ENCODE data around the gene IFNA13. TPM values are rescaled to one million over a fixed set of nuclear protein-coding genes. Genes with fewer than 3 reads are reported as not detected.
"Not testable (repeated sequence)": the region's sequence is repeated elsewhere in the genome, so short reads cannot be mapped to it uniquely, and the experiment has no call there.

Gene IFNA13
- total RNA-seq, result not detected in 2 replicates

DNA sequence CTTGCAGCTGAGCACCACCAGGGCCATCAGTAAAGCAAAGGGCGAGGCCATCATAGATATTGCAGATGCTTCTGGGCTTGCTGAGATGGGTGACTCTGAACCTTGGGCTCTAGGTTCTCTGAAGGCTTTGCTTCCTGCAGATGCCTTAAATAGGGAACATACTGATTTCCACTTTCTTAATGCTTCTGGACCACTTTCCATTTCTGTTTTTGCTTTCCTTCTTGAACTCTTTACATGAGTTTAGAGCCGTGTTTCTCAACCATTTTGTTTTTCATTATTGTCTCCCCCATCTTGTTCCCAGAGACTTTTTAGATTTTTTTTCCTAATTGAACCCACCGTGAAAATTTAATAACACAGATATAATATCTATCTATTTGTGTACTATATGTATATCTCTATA lies at the start of gene IFNA13:
Gene IFNA13, minus strand, starts transcription at position 101 of the 400 bp plus-strand sequence. Its CDS starts 47 bp downstream, at position 54.
- intact Hi-C loops (cut with micrococcal nuclease), result no loop called here

DNA sequence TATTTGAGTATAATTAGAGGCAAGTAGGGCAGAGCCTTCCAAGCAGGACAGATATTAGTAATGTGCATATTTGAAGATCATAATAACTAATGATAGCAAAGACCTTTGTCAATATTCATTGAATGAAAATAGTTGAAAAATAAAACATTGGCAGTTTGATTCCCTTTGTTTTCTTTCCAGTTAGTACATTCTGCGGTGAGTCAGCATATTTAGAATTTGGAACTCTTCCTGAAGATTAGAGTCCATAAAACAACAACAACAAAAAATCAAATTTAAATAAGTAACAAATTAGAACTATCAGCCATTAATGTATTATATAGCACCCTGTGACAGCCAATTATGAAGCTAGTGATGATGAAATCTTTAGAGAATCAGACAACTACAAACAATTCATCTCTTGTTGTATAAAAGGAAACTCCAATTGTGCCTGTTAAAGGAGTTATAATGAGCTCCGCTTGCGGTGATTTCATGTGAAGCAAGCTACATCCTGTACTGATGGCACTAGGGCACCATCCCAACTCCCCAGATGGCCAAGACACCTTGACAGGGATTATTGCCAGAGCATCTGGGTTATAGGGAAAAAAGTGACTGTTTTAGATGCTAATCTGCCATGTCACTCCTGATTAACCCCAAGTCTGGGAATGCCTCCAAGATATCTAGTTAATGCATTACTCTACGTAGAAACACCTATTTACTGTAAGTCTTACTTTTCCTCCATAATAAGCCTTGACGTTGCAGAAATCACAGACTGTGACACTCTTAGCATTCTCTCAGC lies 47.8 kb upstream of the IFNA13 start:
- intact Hi-C loops (cut with micrococcal nuclease), result no loop called here

DNA sequence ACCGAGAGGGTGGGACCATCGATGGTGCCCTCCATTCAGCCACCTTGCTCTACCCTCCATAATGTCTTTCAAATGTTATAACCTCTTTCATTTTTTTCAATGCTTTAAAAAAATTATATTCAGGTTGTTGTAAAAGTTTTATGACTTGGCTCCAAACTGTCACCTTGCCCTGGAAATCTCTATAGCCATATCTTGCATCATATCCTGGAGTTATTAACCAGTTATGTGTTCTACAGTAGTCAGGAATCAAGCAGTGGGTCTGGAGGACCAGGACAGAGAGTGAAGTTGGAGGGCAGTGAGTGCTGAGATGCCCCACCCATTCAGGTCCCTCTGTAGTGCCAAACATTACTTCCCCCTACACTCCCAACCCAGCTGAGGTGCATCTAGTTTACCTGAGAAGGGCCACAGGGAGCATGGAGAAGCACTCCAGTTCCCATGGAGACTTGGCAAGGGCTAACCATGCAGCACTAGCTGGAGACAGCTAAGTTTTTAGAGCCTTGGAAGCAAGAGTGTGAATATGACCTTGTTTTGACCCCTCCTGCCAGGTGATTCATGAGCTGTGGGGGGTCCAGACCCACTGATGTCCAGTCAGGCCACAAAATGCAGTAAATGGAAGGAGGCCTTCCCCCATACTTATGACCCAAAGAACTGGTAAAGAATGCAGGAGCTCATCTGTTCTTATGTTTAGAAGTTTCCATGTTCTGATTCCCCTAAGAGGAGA lies 46.5 kb upstream of the IFNA13 start:
- intact Hi-C loops (cut with micrococcal nuclease), result no loop called here

DNA sequence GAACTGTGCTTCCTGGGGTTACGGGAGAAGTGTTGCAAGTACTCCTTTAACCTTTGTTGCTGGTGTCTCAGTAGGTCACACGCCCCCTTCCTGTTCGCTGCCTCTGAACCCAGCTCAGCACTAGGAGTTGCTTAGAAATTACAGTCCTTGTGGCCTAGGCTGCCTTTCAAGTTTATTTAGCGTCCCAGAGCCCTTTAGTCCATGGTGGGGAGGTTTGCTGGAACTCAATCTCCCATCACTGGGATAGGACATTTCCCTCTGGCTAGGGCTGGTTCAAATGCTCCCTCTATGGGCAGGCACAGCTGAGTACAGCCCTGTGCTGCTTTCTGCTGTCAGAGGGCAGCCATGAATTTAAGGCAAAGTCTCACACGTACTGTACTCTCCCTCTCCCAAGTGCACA lies 45.8 kb upstream of the IFNA13 start:
- intact Hi-C loops (cut with micrococcal nuclease), result no loop called here

DNA sequence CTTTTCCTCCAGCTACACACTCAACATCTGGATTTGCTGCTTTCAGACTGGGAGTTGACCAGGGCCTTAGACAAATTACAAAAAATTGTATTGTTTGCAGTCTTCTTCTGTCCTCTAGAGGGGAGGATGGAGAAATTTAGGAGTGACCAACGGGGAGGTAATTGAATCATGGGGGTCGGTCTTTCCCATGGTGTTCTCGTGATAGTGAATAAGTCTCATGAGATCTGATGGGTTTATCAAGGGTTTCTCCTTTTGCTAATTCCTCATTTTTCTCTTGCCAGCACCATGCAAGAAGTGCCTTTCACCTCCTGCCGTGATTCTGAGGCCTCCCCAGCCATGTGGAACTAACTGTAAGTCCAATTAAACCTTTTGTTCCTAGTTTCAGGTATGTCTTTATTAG lies 45.3 kb upstream of the IFNA13 start:
- intact Hi-C loops (cut with micrococcal nuclease), result no loop called here

DNA sequence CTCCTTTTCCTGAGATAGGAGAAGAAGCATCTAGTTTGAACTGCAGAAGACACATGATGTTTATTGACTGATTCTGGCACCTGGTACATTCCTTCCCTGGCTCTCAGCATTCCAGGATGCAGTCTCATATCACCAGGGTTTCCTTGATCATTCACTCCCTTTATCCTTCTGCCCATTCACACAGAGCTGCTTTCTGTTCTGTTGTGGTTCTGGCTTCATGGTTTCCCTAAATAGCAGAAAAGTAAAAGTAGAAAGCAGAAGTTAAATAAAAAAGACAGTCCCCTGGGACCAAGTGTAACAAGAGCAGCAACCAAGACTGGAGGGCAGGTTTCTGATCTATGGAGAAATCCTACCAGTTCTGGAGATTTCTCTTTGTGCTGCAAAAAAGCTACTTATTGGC lies 44.2 kb upstream of the IFNA13 start:
- intact Hi-C loops (cut with micrococcal nuclease), result no loop called here

DNA sequence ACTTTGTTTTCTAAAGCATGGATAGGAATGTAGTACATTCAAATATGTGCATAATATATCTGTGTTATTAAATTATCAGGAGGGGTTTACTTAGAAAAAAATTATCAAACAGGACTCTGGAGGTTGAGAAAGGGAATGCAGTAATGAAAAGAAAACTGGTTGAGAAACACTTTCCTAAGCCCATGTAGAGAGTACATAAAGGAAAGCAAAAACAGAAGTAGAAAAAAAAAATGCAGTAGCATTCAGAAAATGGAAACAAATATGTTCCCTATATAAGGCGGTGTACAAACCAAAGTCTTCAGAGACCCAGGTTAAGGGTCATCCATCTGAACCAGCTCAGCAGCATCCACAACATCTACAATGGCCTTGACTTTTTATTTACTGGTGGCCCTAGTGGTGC lies 41.0 kb upstream of the IFNA13 start, which contains the start of gene IFNA8:
Gene IFNA8, plus strand, starts transcription at position 301 of the 400 bp plus-strand sequence. Its CDS starts 60 bp downstream, at position 361.
- intact Hi-C loops (cut with micrococcal nuclease), result no loop called here

DNA sequence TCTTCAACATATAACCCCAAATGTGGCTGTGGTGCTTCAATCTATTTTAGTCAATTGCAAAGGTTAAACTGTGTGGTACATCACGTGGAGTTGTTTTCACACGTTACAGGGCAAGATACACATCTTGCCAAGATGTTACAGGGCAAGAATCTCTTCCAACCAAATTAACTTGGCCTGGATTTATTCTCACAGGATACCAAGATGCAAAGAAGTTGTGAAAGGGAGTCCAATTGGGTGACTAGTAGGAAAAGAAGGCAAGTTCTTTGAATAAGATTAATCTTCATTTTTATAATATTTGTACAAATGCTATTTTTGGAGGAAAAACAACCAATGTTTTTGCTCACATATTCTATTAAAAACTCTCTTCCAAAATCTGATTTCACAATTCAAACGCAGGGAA lies 36.3 kb upstream of the IFNA13 start:
- intact Hi-C loops (cut with micrococcal nuclease), result no loop called here

DNA sequence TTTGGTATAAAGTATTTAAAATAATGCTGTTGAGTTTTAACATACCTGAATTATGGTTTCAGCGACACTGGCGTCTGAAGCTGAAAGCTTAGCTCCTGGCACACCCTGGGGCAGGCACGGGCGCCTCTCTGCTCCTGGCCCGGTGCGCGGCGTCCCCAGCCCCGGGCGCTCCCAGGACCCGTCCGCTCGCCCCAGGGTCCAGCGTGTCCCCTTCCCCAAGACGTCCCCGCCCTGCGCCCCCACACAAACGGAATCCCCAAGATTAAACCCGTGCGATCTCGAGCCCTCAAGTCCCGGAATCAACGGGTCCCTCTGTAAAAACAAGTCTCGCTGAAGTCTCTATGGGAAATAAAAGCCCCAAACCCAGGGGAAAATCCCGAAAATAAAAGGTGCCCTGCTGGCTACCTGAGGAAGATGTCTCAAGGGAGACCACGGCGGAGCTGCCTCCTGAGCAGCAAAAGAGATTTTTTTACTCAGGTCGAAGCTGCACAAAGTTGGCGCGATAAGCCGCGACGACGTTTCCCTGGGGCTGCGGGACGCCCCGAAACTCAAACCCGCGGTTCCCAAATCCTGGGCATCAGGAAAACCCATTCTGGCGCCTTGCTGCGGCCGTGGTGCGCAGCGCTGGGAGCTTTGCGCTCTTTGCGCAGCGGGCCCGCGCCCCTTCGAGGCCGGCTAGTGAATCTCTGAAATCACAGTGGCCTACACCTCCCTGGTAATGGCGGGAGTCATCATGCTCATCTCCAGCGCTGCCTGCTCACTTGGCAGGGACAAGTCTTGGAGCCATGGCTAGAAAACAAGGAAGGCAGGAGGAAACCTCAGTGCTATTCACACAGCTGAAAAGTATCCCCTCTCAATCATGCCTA lies 34.8 kb upstream of the IFNA13 start:
- intact Hi-C loops (cut with micrococcal nuclease), result no loop called here

DNA sequence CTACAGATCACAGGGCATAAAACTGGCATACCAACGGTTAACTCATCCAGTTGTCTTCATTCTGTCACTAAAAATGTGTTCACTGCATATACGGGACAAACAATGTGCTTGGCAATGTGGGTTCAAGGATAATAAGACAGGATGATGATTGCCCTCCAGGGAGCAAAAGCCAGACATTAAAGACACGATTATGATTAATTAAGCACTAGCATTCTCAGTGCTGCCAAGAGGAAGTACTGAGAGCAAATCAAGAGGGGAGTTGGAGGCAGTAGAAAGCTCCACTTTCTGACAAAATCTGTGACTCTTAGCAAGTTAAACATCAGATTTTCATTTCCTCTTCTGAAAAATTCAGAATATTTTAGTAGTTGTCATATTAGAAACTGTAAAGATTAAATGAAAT lies 32.1 kb upstream of the IFNA13 start:
- intact Hi-C loops (cut with micrococcal nuclease), result loop anchor here (2.0 to 5.0 kb wide), 4 partner anchors 42 to 203 kb away; partner anchors contain the start of gene IFNA1

DNA sequence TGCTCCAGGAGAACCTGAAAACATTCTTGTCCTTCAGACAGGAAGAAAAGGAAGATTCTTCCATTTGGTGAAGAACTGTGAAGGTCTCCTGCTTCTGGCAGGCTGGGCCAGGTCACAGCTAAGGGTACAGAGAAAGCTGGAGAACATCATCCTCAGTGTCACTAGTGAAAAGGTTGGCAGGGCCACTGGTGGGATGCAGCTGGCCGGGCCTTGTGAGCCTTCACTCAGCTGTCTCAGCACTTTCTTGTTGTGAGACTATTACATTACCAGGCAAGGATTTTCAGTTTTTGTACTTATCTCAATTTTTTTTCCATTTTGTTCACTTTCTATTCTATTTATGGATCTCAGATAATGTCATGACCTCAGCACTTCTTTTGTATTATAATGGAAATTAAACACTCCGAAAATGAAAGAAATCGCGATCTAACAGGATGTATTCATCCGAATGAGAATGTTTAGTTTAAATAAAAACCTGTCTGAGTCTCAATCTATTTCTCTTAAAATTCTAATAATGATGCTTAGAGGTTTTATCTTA lies 31.2 kb upstream of the IFNA13 start:
- intact Hi-C loops (cut with micrococcal nuclease), result loop anchor here (2.0 to 5.0 kb wide), 4 partner anchors 43 to 202 kb away; partner anchors contain the start of gene IFNA1

DNA sequence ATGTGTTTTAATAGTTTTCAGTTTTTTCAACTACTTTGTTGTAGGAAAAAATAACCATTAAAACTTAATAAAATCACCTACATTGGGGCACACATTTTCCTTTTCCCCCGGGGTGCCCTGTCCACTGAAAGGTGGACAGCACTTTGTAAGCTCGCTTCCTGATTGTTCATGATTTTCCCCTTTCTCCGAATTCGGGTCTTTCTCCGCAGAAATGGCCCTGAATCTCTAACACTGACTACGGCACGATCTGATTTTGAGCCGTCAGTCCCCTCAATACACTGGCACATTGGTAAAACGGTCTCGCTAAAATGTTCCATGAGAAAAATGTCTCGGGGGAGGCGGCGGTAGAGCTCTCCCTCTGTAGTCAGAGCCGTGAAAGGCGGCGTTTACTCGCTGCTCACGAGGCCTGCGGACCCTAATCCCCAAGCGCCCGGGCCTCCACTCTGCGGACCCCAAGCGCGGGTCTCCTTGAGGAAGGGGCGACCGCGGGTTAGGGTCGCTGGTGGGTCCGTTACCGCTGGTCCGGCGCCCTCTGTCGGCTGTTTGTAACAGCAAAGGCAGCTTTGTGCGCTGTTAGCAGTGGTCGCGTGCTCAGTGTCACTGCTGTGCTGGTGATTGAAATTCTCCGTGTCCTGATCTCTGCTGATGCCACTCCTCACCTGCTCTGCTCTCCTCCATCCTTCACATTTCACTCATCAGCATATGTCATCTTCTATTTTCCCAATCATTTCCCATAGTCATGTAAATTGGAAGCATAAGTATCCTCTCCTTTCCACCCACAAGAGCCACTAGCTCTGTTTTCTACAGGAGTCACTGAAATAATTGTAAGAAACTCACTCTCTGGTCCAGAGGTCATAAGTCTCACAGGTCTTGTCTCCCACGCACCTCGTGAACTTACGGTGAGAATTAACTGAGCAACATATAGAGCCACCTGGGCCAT lies 28.2 kb upstream of the IFNA13 start:
- intact Hi-C loops (cut with micrococcal nuclease), result loop anchor here (1.0 to 5.0 kb wide), 8 partner anchors 14 to 241 kb away; partner anchors contain the start of gene IFNA1

DNA sequence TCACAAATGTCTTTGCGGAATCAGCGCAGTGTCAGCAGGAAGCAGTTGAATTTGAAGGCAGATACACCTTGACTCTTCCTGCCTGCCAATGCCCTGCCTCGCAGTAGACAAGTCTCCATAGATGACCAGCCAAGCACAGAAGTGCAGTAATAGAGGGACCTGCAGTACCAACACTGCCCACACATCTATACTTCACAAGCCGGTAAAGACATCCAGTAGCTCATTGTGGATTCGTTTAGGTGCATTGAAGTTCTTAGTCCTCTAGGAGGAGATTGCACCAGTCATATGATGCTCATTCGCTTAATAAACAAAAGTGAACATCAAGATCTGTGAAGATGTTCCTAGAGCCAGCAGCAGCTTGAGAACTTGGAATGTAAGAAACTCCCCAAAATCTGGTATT lies 24.4 kb upstream of the IFNA13 start:
- intact Hi-C loops (cut with micrococcal nuclease), result no loop called here

DNA sequence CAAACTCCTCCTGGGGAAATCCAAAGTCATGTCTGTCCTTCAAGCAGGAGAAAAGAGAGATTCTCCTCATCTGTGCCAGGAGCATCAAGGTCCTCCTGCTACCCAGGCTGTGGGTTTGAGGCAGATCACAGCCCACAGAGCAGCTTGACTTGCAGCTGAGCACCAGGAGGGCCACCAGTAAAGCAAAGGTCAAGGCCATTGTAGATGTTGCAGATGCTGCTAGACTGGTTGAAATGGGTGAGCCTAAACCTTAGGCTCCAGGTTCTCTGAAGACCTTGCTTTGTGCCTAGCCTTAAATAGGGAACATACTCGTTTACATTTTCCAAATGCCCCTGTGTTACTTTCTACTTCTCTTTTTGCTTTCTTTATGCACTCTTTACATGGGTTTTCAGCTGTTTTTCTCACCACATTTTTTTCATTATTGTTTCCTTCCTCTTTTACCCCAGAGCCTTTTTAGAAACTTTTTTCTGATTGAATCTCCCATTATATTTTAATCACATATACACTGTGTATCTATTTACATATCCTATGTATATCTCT lies 17.3 kb upstream of the IFNA13 start, which contains the start of gene IFNA2:
Gene IFNA2, minus strand, starts transcription at position 268 of the 540 bp plus-strand sequence. Its CDS starts 69 bp downstream, at position 199.
- intact Hi-C loops (cut with micrococcal nuclease), result no loop called here

DNA sequence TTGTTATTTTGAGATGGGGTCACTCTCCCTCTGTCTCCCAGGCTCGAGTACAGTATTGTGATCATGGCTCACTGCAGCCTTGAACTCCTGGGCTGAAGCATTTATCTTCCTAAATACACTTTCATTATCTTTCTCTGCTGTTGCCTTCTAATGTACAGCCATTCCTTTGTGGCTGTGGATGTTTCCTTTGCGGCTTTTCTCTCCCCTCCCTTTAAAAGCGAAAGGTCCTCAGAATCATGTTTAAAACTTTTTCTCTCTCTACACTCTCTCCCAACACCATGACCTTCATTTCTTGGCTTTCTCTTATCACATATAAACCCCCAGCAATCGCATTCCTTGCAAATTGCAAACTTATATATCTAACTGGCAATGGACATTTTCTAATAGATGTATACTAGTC lies 15.8 kb upstream of the IFNA13 start:
- intact Hi-C loops (cut with micrococcal nuclease), result loop anchor here (5.0 kb wide), 1 partner anchor 419 kb away; the partner anchor contains the start of gene MTAP

DNA sequence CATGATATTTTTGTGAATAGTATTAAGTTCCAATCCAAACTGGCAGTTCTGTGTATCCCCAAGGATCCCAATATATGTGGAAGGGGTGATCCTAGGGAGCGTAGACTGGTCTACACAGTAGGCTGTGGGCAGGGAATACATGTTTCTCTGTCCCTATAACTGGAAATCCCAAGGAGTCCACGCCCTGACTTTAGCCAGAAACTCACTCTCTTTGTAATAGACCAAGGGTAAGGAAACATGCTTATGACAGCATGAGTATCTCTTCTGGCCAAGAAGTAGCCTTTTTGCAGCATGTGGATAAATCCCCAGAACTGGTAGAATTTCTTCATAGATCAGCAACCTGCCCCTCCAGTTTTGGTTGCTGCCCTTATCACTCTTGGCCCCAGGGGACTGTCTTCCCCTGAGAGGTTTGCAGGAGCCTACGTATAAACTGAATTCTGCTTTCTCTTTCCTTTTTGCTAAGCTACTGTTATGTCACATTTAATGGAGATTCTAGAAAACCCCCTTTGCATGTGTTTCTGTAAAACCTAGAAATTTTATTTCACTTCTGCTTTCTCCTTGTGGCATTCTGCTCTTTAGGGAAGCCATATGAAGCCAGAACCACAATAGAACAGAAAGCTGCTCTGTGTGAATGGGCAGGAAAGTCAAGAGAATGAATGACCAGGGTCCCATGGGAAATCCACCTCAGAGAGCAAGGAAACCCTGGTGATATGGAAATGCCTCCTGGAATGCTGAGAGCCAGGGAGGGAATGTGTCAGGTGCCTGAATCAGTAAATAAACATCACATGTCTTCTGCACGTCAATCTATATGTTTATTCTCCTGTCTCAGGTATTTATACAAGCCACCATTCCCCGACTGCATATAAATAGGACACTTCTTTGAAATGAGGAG lies 13.8 kb upstream of the IFNA13 start:
- intact Hi-C loops (cut with micrococcal nuclease), result loop anchor here (1.0 to 5.0 kb wide), 4 partner anchors 15 to 421 kb away; partner anchors contain the start of genes KLHL9 and MTAP

DNA sequence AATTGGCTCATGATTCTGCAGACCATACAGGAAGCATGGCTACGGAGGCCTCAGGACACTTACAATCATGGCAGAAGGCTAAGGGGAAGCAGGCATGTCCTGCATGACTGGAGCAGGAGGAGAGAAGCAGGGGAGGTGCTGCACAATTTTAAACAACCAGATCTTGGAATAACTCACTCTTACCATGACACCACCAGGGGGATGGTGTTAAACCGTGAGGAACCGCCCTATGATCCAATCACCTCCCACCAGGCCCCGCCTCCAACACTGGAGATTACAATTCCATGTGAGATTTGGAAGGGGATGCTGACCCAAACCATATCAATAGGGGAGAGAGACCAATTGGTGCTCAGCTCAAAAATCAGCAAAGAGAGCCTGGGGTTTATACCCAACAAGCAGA lies 3.6 kb upstream of the IFNA13 start:
- intact Hi-C loops (cut with micrococcal nuclease), result not testable (repeated sequence)

DNA sequence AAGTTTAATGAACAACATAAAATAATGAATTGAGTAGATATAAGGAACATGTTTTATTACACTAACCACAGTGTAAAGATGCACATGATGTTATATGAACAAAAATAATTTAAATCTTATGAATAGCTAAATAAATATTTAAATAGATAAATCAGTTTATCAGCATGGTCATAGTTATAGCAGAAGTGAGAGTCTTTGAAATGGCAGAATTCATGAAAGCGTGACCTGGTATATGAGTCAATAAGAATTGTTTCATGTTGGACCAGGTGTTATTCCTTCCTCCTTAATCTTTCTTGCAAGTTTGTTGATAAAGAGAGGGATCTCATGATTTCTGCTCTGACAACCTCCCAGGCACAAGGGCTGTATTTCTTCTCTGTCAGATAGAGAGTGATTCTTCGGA lies 688 bp downstream of the IFNA13 start:
- intact Hi-C loops (cut with micrococcal nuclease), result not testable (repeated sequence)
